Measurements from ENCODE around the gene TNNC1. TPM values are rescaled to one million over a fixed set of nuclear protein-coding genes. Genes with fewer than 3 reads are reported as not detected.

Gene TNNC1
- total RNA-seq, 1 experiment from 2014 or later, result 5.6 TPM

DNA sequence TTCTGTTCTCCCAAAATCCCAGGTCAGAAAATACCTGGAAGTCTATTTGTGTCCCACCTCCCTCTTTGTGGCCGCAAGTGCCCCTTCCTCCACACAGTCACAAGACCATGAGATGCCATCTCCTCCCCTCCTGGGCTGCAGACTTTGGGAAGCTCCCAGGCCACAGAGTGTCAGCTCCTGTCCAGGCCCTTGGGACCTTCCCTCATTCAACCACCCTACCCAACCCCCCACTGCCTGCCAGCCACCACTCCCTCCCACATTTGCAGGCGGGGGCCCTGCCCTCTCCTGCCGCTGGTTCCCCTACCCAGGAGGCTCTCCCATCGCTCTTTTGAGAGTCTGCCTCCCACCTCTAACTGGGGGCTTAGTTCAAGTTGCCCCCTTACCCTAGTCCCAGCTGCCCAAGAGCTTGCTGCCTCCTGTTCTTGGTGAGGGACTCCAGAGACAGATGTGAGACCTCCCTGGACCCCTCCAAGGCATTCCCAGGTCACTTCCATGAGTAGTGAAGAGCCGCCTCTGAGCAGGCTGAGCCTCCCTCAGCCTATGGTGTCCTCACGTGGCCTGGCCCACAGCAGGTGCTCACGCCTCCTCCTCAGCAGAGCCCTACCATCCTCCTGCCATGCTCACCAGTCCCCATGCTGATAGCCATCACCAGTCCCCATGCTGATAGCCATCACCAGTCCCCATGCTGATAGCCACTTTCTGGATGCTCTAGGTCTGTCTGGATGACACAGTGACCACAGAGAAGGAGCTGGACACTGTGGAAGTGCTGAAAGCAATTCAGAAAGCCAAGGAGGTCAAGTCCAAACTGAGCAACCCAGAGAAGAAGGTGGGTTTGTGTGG is 25.4 kb upstream of the TNNC1 start:
- no peak overlapping the region for H2AK5ac ChIP-seq (ENCODE audit: insufficient read length, low read length)
- H3K4ac ChIP-seq (ENCODE audit: low read depth, low read length), result no peak overlapping the region
- no peak overlapping the region for H3K27ac ChIP-seq (ENCODE audit: insufficient read length, low read depth, low read length)
- H2BK20ac ChIP-seq (ENCODE audit: low read depth, low read length, poor library complexity, severe bottlenecking), result no peak overlapping the region
- no peak overlapping the region for H3K9ac ChIP-seq (ENCODE audit: extremely low read depth, insufficient read length, low read length)
- no peak overlapping the region for H4K8ac ChIP-seq (replicated peaks; ENCODE audit: insufficient read length, low read depth, low read length)
- no peak overlapping the region for H2BK5ac ChIP-seq (ENCODE audit: insufficient read length, low read length)
- no peak overlapping the region for H4K5ac ChIP-seq (ENCODE audit: insufficient read length, low read depth, low read length)
- no peaks in the 10 kb centered on the region for H3K79me2 ChIP-seq (ENCODE audit: insufficient read depth, low read length)
- H3K9me3 ChIP-seq (ENCODE audit: control insufficient read depth, low read depth, low read length), result no peaks in the 10 kb centered on the region
- H3K79me1 ChIP-seq (ENCODE audit: insufficient read depth, low read depth, low read length, poor library complexity, severe bottlenecking), result no peaks in the 10 kb centered on the region
- no peak overlapping the region for H2BK15ac ChIP-seq (ENCODE audit: low read depth, low read length)
- no peak overlapping the region for H2BK120ac ChIP-seq (ENCODE audit: low read depth, low read length, poor library complexity, severe bottlenecking)
- Mint-ChIP-seq H3K27me3 (ENCODE audit: low read depth) (no peaks in the 10 kb centered on the region), H3K36me3 (ENCODE audit: insufficient read depth in 1 of 3, low read depth in 3 of 3) (peaks cover 55 to 97% (median 96%) of the 10 kb centered on the region in 3 experiments), H3K9me3 (no peaks in the 10 kb centered on the region), H3K27ac (peak overlapping the region in 1 of 3 experiments; percentile 40; a peak in 1 of 7 replicates), H3K4me1 (no peaks in the 10 kb centered on the region; a peak in 2 of 4 replicates), H3K4me3 (no peak overlapping the region)
- H3K27me3 ChIP-seq (ENCODE audit: insufficient read depth, low read length), result no peaks in the 10 kb centered on the region
- H3K23me2 ChIP-seq (ENCODE audit: insufficient read length, low read depth, low read length, poor library complexity, severe bottlenecking), result no peaks in the 10 kb centered on the region
- H4K91ac ChIP-seq (ENCODE audit: insufficient read length, low read depth, low read length), result no peak overlapping the region
- DNase-seq, result no peak
- TF ChIP-seq, protein P1, sequence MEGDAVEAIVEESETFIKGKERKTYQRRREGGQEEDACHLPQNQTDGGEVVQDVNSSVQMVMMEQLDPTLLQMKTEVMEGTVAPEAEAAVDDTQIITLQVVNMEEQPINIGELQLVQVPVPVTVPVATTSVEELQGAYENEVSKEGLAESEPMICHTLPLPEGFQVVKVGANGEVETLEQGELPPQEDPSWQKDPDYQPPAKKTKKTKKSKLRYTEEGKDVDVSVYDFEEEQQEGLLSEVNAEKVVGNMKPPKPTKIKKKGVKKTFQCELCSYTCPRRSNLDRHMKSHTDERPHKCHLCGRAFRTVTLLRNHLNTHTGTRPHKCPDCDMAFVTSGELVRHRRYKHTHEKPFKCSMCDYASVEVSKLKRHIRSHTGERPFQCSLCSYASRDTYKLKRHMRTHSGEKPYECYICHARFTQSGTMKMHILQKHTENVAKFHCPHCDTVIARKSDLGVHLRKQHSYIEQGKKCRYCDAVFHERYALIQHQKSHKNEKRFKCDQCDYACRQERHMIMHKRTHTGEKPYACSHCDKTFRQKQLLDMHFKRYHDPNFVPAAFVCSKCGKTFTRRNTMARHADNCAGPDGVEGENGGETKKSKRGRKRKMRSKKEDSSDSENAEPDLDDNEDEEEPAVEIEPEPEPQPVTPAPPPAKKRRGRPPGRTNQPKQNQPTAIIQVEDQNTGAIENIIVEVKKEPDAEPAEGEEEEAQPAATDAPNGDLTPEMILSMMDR (conservative IDR thresholded peaks at IDR 0.05), result no peak
- H3T11ph ChIP-seq (ENCODE audit: low read length), result no peak overlapping the region
- H3K18ac ChIP-seq (ENCODE audit: insufficient read length, low read depth, low read length), result no peak overlapping the region
- H3K4me2 ChIP-seq (ENCODE audit: insufficient read depth, insufficient read length, low read length), result no peak overlapping the region
- H3K56ac ChIP-seq (ENCODE audit: insufficient read length, low read depth, low read length), result no peak overlapping the region
- H3K23ac ChIP-seq (ENCODE audit: insufficient read length, low read depth, low read length), result no peak overlapping the region
- no peak overlapping the region for H2AFZ ChIP-seq (ENCODE audit: low read length)
- H3K4me1 ChIP-seq (ENCODE audit: insufficient read depth, low read length), result no peaks in the 10 kb centered on the region
- WGBS (ENCODE audit: extremely low coverage, insufficient read length, low lambda C conversion rate), result no CpG with 5 or more reads among the region's 7 CpGs
- no peaks in the 10 kb centered on the region for H4K20me1 ChIP-seq (ENCODE audit: control insufficient read depth, insufficient read depth, insufficient read length)
- no peak overlapping the region for H3K14ac ChIP-seq (ENCODE audit: insufficient read depth, low read length)
- H2BK12ac ChIP-seq (ENCODE audit: insufficient read length, low read depth, low read length), result no peak overlapping the region
